ENCODE measurements around the gene ATG13. TPM values are rescaled to one million over a fixed set of nuclear protein-coding genes. Genes with fewer than 3 reads are reported as not detected.

ATG13 gene
- total RNA-seq, 1 experiment from 2014 or later = 57.1 TPM

DNA sequence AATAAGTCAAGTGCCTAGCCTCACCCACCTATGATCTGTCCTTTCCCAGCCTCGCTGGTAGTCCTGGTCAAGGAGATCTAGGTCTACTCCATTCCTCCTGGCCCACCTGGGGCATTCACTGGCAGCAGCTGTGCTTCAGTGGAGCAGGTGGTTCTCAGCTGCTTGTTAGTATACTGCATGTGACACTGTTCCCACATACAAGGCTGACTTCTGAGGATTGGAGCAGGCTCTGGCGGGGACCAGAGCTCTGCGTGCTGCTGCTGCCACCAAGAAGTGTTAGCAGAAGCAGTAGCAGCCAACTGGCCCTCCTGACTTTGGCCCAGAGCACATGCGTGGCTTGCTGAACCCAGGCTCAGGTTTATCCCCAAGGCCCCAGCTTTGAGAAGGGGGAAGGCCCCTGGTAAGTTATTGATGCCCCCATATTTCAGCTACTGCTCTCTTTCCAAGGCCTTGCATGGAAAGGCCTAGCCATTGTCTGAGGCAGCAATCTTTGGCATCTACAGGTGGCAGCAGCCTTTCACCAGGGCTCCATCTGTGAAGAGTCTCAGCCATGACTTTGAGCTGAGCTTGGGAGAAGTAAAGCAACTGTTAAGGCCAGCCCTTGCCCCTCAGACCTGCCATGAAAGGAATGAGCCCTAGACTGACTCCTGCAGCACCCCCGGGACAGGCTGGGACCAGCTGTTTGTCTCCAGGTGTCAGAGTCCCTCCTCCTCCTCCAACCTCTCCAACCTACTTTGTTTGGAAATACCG, 56.5 kb downstream of the ATG13 start:
- Mint-ChIP-seq H3K36me3 (ENCODE audit: insufficient read depth, unreplicated experiment) (peaks cover 40% of the 10 kb centered on the region), H3K4me1 (ENCODE audit: low read depth, unreplicated experiment) (no peaks in the 10 kb centered on the region), H3K27ac (ENCODE audit: unreplicated experiment) (no peak overlapping the region), H3K9me3 (ENCODE audit: low read depth, unreplicated experiment) (no peaks in the 10 kb centered on the region), H3K4me3 (ENCODE audit: low read depth, unreplicated experiment) (no peak overlapping the region), H3K27me3 (ENCODE audit: unreplicated experiment) (no peaks in the 10 kb centered on the region)
- no peak for DNase-seq
- TF ChIP-seq, protein P1, sequence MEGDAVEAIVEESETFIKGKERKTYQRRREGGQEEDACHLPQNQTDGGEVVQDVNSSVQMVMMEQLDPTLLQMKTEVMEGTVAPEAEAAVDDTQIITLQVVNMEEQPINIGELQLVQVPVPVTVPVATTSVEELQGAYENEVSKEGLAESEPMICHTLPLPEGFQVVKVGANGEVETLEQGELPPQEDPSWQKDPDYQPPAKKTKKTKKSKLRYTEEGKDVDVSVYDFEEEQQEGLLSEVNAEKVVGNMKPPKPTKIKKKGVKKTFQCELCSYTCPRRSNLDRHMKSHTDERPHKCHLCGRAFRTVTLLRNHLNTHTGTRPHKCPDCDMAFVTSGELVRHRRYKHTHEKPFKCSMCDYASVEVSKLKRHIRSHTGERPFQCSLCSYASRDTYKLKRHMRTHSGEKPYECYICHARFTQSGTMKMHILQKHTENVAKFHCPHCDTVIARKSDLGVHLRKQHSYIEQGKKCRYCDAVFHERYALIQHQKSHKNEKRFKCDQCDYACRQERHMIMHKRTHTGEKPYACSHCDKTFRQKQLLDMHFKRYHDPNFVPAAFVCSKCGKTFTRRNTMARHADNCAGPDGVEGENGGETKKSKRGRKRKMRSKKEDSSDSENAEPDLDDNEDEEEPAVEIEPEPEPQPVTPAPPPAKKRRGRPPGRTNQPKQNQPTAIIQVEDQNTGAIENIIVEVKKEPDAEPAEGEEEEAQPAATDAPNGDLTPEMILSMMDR (IDR thresholded peaks at IDR 0.05; ENCODE audit: unreplicated experiment) = no peak
- CTCF ChIA-PET = no interaction called here
- intact Hi-C loops (cut with micrococcal nuclease; ENCODE audit: unreplicated experiment) = no loop called here
- no TSS peak for BruUV-seq (replicated peaks)

DNA sequence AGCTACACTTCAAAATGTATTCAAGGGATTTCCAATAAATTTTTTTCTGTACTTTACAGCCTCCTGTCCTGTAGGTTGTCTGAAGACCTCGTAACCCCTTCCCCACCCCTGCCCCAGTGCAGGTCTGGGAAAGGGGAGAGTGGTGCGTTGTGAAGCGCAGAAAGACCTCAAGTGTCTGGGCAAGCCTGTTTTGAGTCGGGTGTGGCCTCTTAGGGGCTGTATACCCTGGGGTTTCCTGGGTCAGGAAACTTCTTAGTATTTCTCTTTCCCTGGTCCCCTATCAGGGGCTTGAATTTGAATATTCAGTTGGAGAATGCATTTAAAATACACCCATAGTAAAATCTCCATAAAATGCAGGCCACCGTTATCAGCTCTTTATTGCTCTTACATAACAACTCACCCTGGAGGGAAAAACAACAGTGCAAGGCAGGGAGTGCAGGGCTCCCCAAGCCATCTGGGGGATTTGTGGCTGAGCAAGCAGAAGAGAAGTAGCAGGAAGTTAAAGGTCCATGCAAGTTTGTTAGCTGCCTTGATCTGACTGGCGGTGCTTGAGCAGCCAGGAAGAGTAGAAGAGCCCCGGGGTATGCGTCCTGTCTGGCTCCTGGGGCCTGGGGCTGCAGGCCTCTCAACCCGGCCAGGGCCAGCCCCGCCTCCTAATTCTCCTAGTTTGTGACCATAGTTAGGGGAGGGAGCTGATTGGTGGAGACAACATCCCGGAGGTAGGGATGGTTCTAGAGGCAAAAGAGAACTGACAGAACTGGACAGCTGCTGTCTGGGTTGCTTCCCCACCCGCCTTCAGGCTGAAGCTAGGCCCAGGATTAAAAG, 57.3 kb downstream of the ATG13 start:
- peaks cover 42% of the 10 kb centered on the region for H3K36me3 Mint-ChIP-seq (ENCODE audit: insufficient read depth, unreplicated experiment)
- no peak overlapping the region for H3K27ac Mint-ChIP-seq (ENCODE audit: unreplicated experiment)
- no peaks in the 10 kb centered on the region for H3K27me3 Mint-ChIP-seq (ENCODE audit: unreplicated experiment)
- TF ChIP-seq, protein P1 (IDR thresholded peaks at IDR 0.05; ENCODE audit: unreplicated experiment) = no peak
- H3K4me3 Mint-ChIP-seq (ENCODE audit: low read depth, unreplicated experiment) = no peak overlapping the region
- CTCF ChIA-PET = interaction anchor here (1.1 kb wide), 1 partner anchor 19 kb away, joined by 4 read pairs; no protein-coding TSS in a partner anchor
- no peaks in the 10 kb centered on the region for H3K4me1 Mint-ChIP-seq (ENCODE audit: low read depth, unreplicated experiment)
- no peaks in the 10 kb centered on the region for H3K9me3 Mint-ChIP-seq (ENCODE audit: low read depth, unreplicated experiment)
- DNase-seq = no peak
- intact Hi-C loops (cut with micrococcal nuclease; ENCODE audit: unreplicated experiment) = no loop called here
- BruUV-seq (replicated peaks) = no TSS peak

DNA sequence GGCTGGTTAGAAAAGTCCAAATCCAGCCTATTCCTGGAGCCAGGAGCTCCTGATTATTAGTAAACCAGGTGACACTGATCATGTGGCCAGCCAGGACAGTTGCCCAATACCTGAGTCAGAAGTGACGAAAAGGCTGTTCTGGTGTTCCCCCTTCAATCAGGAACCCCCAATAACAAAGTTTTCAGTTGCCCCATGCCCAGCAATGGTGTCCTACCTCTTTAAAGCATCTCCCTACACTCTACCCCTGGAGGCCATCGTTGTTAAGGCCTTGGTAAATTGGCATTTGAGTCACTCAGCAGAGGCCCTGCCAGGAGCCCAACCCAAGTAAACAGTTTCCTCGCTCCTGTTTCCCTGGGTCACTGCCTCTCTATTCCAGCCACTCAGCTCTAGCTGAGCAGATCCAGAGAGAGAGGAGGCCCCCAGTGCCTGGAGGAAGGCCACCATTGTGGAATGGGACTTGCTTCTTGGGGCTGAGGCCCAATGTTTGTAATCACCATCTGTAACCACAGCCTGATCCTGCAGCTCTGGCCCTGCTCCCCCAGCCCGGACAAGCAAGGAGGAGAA, 58.0 kb downstream of the ATG13 start:
- no peaks in the 10 kb centered on the region for H3K27me3 Mint-ChIP-seq (ENCODE audit: unreplicated experiment)
- intact Hi-C loops (cut with micrococcal nuclease; ENCODE audit: unreplicated experiment) = no loop called here
- no peaks in the 10 kb centered on the region for H3K4me1 Mint-ChIP-seq (ENCODE audit: low read depth, unreplicated experiment)
- no peak overlapping the region for H3K4me3 Mint-ChIP-seq (ENCODE audit: low read depth, unreplicated experiment)
- no TSS peak for BruUV-seq (replicated peaks)
- peaks cover 41% of the 10 kb centered on the region for H3K36me3 Mint-ChIP-seq (ENCODE audit: insufficient read depth, unreplicated experiment)
- TF ChIP-seq, protein P1 (IDR thresholded peaks at IDR 0.05; ENCODE audit: unreplicated experiment) = no peak
- no peak overlapping the region for H3K27ac Mint-ChIP-seq (ENCODE audit: unreplicated experiment)
- no peaks in the 10 kb centered on the region for H3K9me3 Mint-ChIP-seq (ENCODE audit: low read depth, unreplicated experiment)
- DNase-seq = no peak
- CTCF ChIA-PET = interaction anchor here (1.1 kb wide), 1 partner anchor 18 kb away, joined by 4 read pairs; no protein-coding TSS in a partner anchor

DNA sequence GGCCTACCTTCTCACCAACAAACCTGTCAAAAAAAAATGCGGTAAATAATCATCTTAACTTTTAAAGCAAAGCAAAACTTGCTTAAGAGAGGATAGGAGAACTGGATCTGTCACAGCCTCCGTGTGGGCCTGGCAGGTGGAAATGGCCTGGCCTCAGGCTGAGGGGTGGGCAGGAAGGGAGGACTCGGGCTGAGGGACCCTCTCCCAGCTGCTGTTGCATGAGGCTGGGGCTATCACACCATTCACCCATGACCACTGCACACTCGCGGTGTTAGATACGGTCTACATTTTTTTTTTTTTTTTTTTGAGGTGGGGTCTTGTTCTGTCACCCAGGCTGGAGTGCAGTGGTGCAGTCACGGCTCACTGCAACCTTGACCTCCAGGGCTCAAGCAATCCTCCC, 58.6 kb downstream of the ATG13 start:
- Mint-ChIP-seq H3K36me3 (ENCODE audit: insufficient read depth, unreplicated experiment) (peaks cover 46% of the 10 kb centered on the region), H3K27me3 (ENCODE audit: unreplicated experiment) (no peaks in the 10 kb centered on the region), H3K9me3 (ENCODE audit: low read depth, unreplicated experiment) (no peaks in the 10 kb centered on the region), H3K27ac (ENCODE audit: unreplicated experiment) (no peak overlapping the region), H3K4me1 (ENCODE audit: low read depth, unreplicated experiment) (no peaks in the 10 kb centered on the region), H3K4me3 (ENCODE audit: low read depth, unreplicated experiment) (no peak overlapping the region)
- TF ChIP-seq, protein P1 (IDR thresholded peaks at IDR 0.05; ENCODE audit: unreplicated experiment) = no peak
- DNase-seq = no peak
- CTCF ChIA-PET = interaction anchor here (0.6 kb wide), 1 partner anchor 9 kb away, joined by 3 read pairs; no protein-coding TSS in a partner anchor
- intact Hi-C loops (cut with micrococcal nuclease; ENCODE audit: unreplicated experiment) = no loop called here
- BruUV-seq (replicated peaks) = no TSS peak

Measured in Calu3 (cell line).